H1 (cell line): ENCODE measurements around the gene HORMAD2. TPM values are rescaled to one million over a fixed set of nuclear protein-coding genes. Genes with fewer than 3 reads are reported as not detected.

Experiments used
- CTCF ChIA-PET: fragments of 300-600 bp; sonication (Branson Sonifier 250); formaldehyde crosslinking; loops from one replicate; lab custom pipeline; 2021; ENCODE audit not compliant: partially characterized antibody; lab: Charles Lee
- POLR2A ChIA-PET: fragments of 300-600 bp; sonication (Branson Sonifier 250); formaldehyde crosslinking; loops from one replicate; lab custom pipeline; 2021; ENCODE audit warnings: inconsistent platforms; ENCODE audit not compliant: partially characterized antibody; lab: Charles Lee
- DNase-seq, 2 experiments: peaks; one replicate each; pipeline versions ENCODE4 v3.0.0 to v3.0.0-alpha.2; 2010 to 2022; ENCODE audit warnings: low spot score in 2 of 2, low read depth in 1 of 2, mixed read lengths in 1 of 2
- FAIRE-seq: peaks from 2 replicates; lab custom pipeline; 2011; peaks lifted over from hg19 to GRCh38; lab: Jason Lieb, UNC
- H2AFZ ChIP-seq: 2 replicates; pipeline ENCODE4 v1.8.1; 2012; ENCODE audit warnings: low read length, inconsistent platforms
- H2AK5ac ChIP-seq: 2 replicates; pipeline ENCODE4 v1.6.1; 2013; ENCODE audit warnings: low read depth, low read length
- H2BK120ac ChIP-seq: replicated peaks from 2 replicates; pipeline ENCODE3; 2013; ENCODE audit warnings: low read depth, low read length, inconsistent platforms
- H2BK12ac ChIP-seq: 2 replicates; pipeline ENCODE4 v1.6.1; 2013; ENCODE audit warnings: low read depth, low read length
- H2BK15ac ChIP-seq: 2 replicates; pipeline ENCODE4 v1.6.1; 2013; ENCODE audit warnings: low read length
- H2BK20ac ChIP-seq: 2 replicates; pipeline ENCODE4 v1.6.1; 2013; ENCODE audit warnings: low read length
- H2BK5ac ChIP-seq: 2 replicates; pipeline ENCODE4 v1.6.1; 2013; ENCODE audit warnings: low read depth, low read length
- H3K14ac ChIP-seq: 2 replicates; pipeline ENCODE4 v1.6.1; 2013; ENCODE audit warnings: inconsistent platforms; ENCODE audit not compliant: insufficient read length
- H3K18ac ChIP-seq: 2 replicates; pipeline ENCODE4 v1.6.1; 2013; ENCODE audit warnings: low read length; ENCODE audit errors: extremely low read depth
- H3K23ac ChIP-seq: 2 replicates; pipeline ENCODE4 v1.6.1; 2013; ENCODE audit warnings: inconsistent platforms; ENCODE audit not compliant: insufficient read length
- H3K23me2 ChIP-seq: 2 replicates; pipeline ENCODE4 v1.6.1; 2013; ENCODE audit warnings: low read depth, low read length
- H3K27ac ChIP-seq: 2 replicates; pipeline ENCODE4 v1.6.1; 2011; ENCODE audit warnings: low read depth, low read length, inconsistent platforms
- H3K27me3 ChIP-seq, 4 experiments: replicated peaks in 1 of 4; 1 replicate in 1 of 4; 2 replicates in 3 of 4; pipeline versions ENCODE4 v1.6.1 to v1.8.1; 2011 to 2013; ENCODE audit warnings: low read length in 3 of 4, mild to moderate bottlenecking in 3 of 4, inconsistent platforms in 2 of 4, mixed read lengths in 2 of 4, moderate library complexity in 1 of 4; ENCODE audit not compliant: control insufficient read depth in 3 of 4, insufficient read depth in 3 of 4; ENCODE audit errors: extremely low read depth in 1 of 4
- H3K36me3 ChIP-seq, 4 experiments: 2 replicates each; pipeline versions ENCODE4 v1.6.1 to v1.8.1; 2011 to 2013; ENCODE audit warnings: mild to moderate bottlenecking in 4 of 4, low read length in 3 of 4, moderate library complexity in 2 of 4, control low read depth in 1 of 4, inconsistent platforms in 1 of 4; ENCODE audit not compliant: insufficient read depth in 4 of 4, control insufficient read depth in 2 of 4
- H3K4ac ChIP-seq: replicated peaks from 2 replicates; pipeline ENCODE3; 2013; ENCODE audit warnings: low read length, low read depth, mixed read lengths, inconsistent platforms; ENCODE audit not compliant: insufficient read length
- H3K4me1 ChIP-seq, 4 experiments: replicated peaks in 1 of 4; 1 replicate in 1 of 4; 2 replicates in 3 of 4; pipeline versions ENCODE4 v1.6.1 to v1.8.1; 2011 to 2013; ENCODE audit warnings: low read length in 3 of 4, inconsistent platforms in 2 of 4, mixed read lengths in 1 of 4; ENCODE audit not compliant: insufficient read depth in 4 of 4, control insufficient read depth in 3 of 4
- H3K4me2 ChIP-seq, 2 experiments: 2 replicates each; pipeline versions ENCODE4 v1.6.1 to v1.8.1; 2011 to 2013; ENCODE audit warnings: low read depth in 2 of 2, low read length in 2 of 2, control low read depth in 1 of 2, inconsistent platforms in 1 of 2, mild to moderate bottlenecking in 1 of 2; ENCODE audit not compliant: insufficient read depth in 1 of 2
- H3K4me3 ChIP-seq, 4 experiments: fragments of 200-600, 300-600 bp in 1 of 4; sonication (generic), shearing (Covaris generic), sonication (Bioruptor Twin) in 1 of 4; 2 replicates each; pipeline versions ENCODE4 v1.5.1 to v1.8.1; 2011 to 2016; ENCODE audit warnings: low read length in 4 of 4, low read depth in 3 of 4, control low read depth in 2 of 4, inconsistent platforms in 2 of 4, mild to moderate bottlenecking in 2 of 4, mixed read lengths in 1 of 4, moderate library complexity in 1 of 4; ENCODE audit not compliant: insufficient read depth in 2 of 4; ENCODE audit errors: extremely low read depth in 1 of 4
- H3K56ac ChIP-seq: replicated peaks from 2 replicates; pipeline ENCODE3; 2013; ENCODE audit warnings: low read depth, mild to moderate bottlenecking, mixed read lengths, low read length, inconsistent platforms; ENCODE audit not compliant: insufficient read length
- H3K79me1 ChIP-seq: 2 replicates; pipeline ENCODE4 v1.6.1; 2013; ENCODE audit warnings: low read depth, low read length, control low read depth
- H3K79me2 ChIP-seq, 2 experiments: 2 replicates each; pipeline versions ENCODE4 v1.6.1 to v1.8.1; 2012 to 2013; ENCODE audit warnings: low read length in 2 of 2, mild to moderate bottlenecking in 2 of 2, inconsistent platforms in 1 of 2; ENCODE audit not compliant: insufficient read depth in 2 of 2, control insufficient read depth in 1 of 2
- H3K9ac ChIP-seq, 4 experiments: replicated peaks in 1 of 4; 1 replicate in 1 of 4; 2 replicates in 3 of 4; pipeline versions ENCODE4 v1.6.1 to v1.8.1; 2011 to 2013; ENCODE audit warnings: low read depth in 3 of 4, low read length in 3 of 4, control low read depth in 2 of 4, mild to moderate bottlenecking in 2 of 4, moderate library complexity in 2 of 4, inconsistent platforms in 1 of 4; ENCODE audit errors: extremely low read depth in 1 of 4
- H3K9me3 ChIP-seq, 2 experiments: 2 replicates each; pipeline versions ENCODE4 v1.6.1 to v1.8.1; 2012 to 2013; ENCODE audit warnings: mild to moderate bottlenecking in 2 of 2, moderate library complexity in 2 of 2, control low read depth in 1 of 2, inconsistent platforms in 1 of 2, low read depth in 1 of 2, low read length in 1 of 2, mixed read lengths in 1 of 2; ENCODE audit not compliant: insufficient read depth in 2 of 2
- H4K20me1 ChIP-seq, 2 experiments: replicated peaks in 1 of 2; 2 replicates each; pipeline versions ENCODE3 to v1.8.1; 2011 to 2013; ENCODE audit warnings: inconsistent platforms in 2 of 2, low read length in 2 of 2, mild to moderate bottlenecking in 1 of 2; ENCODE audit not compliant: insufficient read depth in 2 of 2, control insufficient read depth in 1 of 2
- H4K5ac ChIP-seq: 2 replicates; pipeline ENCODE4 v1.6.1; 2013; ENCODE audit warnings: low read length, low read depth, mixed read lengths, inconsistent platforms; ENCODE audit not compliant: insufficient read length
- H4K8ac ChIP-seq: 2 replicates; pipeline ENCODE4 v1.8.0; 2013; ENCODE audit warnings: mild to moderate bottlenecking, moderate library complexity, low read length, inconsistent platforms; ENCODE audit not compliant: insufficient read depth; ENCODE audit errors: extremely low read depth
- H4K91ac ChIP-seq: replicated peaks from 2 replicates; pipeline ENCODE3; 2013; ENCODE audit warnings: low read length, mixed read lengths, inconsistent platforms; ENCODE audit not compliant: insufficient read length
- NANOG ChIP-seq: IDR thresholded peaks from 2 replicates; pipeline ENCODE4 v1.6.1; 2011; ENCODE audit warnings: low read length, low read depth, mild to moderate bottlenecking, inconsistent platforms; ENCODE audit not compliant: insufficient read depth, poor library complexity, severe bottlenecking
- SIN3A ChIP-seq, 2 experiments: IDR thresholded peaks in 1 of 2; conservative IDR thresholded peaks in 1 of 2; 2 replicates each; pipeline ENCODE4 v1.6.1; 2011 to 2012; ENCODE audit warnings: low read length in 2 of 2, improper control_type of control experiment in 1 of 2, low read depth in 1 of 2, mild to moderate bottlenecking in 1 of 2
- WGBS, 2 experiments: shearing (Covaris generic) in 1 of 2; methylation state at CpG; one replicate each; pipeline versions ENCODE4 v1.1.6 to v1.1.7; 2013 to 2015; ENCODE audit warnings: low lambda C conversion rate in 2 of 2, mixed read lengths in 2 of 2, inconsistent platforms in 1 of 2, low coverage in 1 of 2, missing lambda C conversion rate in 1 of 2; ENCODE audit not compliant: insufficient replicate concordance in 2 of 2, insufficient coverage in 1 of 2, insufficient read length in 1 of 2; ENCODE audit errors: extremely low coverage in 1 of 2, missing lambda C conversion rate in 1 of 2; 5-methylcytosine and 5-hydroxymethylcytosine counted together
- polyA plus RNA-seq, 7 experiments: library from polyadenylated mRNA; depleted of rRNA in 3 of 7; stranded (reverse) in 5 of 7; unstranded in 2 of 7; fragments of >200 nt in 5 of 7; fragments of 200-250 nt in 2 of 7; gene quantifications; 1 replicate in 5 of 7; 2 replicates in 1 of 7; 4 replicates in 1 of 7; pipeline versions ENCODE4 v1.2.1 to v1.2.3, GENCODE V29; 2011 to 2013; ENCODE audit warnings: missing spikeins in 2 of 7, mixed read lengths in 2 of 7
- total RNA-seq: library from RNA; stranded (reverse); fragmentation: NEBNext Ultra II Directional; extraction: Animal tissue kit (Norgen Biotek cat#: 25700); gene quantifications from 2 replicates; pipeline ENCODE4 v1.2.1, GENCODE V29; 2021

Gene HORMAD2
- total and polyA plus RNA-seq, 2 of the 8 experiments (the other 6 are each of a cell fraction or from before 2014, with no cell fraction given), result 0.03 TPM; not detected in 1

DNA sequence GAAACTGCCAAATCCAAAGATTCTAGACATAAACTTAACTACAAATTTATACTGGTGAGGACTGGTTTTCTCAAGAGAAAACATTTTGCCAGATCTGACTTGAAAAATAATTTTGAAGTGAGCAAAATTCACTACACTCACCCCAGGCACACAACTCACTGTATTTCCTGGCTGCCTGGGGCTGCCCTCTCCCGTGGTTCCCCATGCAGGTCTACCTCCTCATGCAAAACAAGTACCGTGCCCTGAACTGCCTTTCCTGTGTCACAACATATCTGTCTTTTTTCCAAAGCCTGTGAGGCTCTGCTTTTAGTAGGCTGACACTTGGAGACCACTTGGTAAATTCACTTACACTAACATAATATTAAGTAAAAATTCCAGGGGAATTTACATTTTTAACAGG lies 89.9 kb downstream of the HORMAD2 start:
- H2AFZ ChIP-seq, result no peak overlapping the region
- H4K8ac ChIP-seq, result no peak overlapping the region
- CTCF ChIA-PET, result no interaction called here
- no peaks in the 10 kb centered on the region for H3K79me2 ChIP-seq
- no peak for TF ChIP-seq NANOG
- TF ChIP-seq SIN3A (conservative IDR thresholded peaks at IDR 0.05 in 1 of 2, IDR thresholded peaks at IDR 0.05 in 1 of 2; ENCODE audit: low read depth in 1 of 2, low read length in 2 of 2), result no peak
- TF ChIP-seq, all 59 proteins: peak for 0
- H2BK15ac ChIP-seq, result no peak overlapping the region
- no peaks in the 10 kb centered on the region for H3K9me3 ChIP-seq
- H2BK120ac ChIP-seq, result no peak overlapping the region
- H3K14ac ChIP-seq, result no peak overlapping the region
- H3K4me1 ChIP-seq, result no peaks in the 10 kb centered on the region
- H2BK20ac ChIP-seq, result no peak overlapping the region
- no peak overlapping the region for H2AK5ac ChIP-seq
- H3K4me2 ChIP-seq, result no peak overlapping the region
- H4K5ac ChIP-seq, result no peak overlapping the region
- H3K27me3 ChIP-seq, result no peaks in the 10 kb centered on the region; a peak in 1 of 7 replicates
- POLR2A ChIA-PET, result no interaction called here
- H3K23me2 ChIP-seq, result no peaks in the 10 kb centered on the region
- 84% methylated on average over 2 of the region's 2 CpGs; no CpG with 5 or more reads in 1 of the 2 experiments for WGBS, 2 experiments
- no peak for DNase-seq
- H2BK12ac ChIP-seq, result no peak overlapping the region
- H2BK5ac ChIP-seq, result no peak overlapping the region
- no peaks in the 10 kb centered on the region for H3K36me3 ChIP-seq
- no peak overlapping the region for H3K4ac ChIP-seq
- no peak overlapping the region for H3K56ac ChIP-seq
- no peak overlapping the region for H3K23ac ChIP-seq
- H3K9ac ChIP-seq, result no peak overlapping the region
- H3K4me3 ChIP-seq, result no peak overlapping the region
- no peak for FAIRE-seq
- no peaks in the 10 kb centered on the region for H3K79me1 ChIP-seq
- no peak overlapping the region for H3K18ac ChIP-seq
- no peak overlapping the region for H4K91ac ChIP-seq
- no peaks in the 10 kb centered on the region for H4K20me1 ChIP-seq
- H3K27ac ChIP-seq, result no peak overlapping the region
